ENCODE data around the gene CPA1.

Gene CPA1

DNA sequence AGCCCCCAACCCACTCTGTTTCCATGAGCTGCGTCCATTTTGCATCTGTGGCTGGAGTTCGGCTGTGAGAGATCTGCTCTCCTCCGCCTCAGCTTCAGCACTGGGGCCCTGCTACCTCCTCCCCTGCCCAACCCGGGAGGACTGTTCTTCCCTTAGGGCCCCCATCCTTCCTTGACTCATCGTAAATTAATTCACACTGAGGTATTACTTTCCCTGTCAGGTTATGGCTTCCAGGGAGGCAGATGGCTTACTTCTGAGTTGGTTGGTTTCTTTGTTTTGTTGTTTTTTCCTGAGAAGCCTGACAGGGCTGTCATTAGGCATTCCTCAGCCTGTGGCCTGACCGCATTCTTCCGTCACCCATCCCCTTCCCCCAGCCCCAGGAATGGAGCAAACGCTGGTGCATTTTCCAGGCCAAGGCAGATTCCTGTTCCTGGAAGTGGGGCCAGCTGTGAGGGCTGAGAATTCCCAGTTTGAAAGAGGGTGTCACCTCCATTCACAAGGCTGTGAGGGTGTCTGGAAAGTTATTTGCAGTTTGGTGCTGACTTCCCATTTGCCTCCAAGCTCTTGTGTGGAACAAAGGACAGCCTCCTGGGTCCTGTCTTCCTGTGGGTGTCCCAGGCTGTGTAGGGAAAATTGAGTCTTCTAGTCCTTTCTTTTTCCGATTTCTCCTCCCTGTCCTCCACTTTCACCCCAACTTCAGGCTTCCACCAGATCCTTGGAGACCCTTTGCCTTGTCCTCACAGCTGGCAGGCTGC, 24.0 kb upstream of the CPA1 start:
- peak; percentile 96 for DNase-seq

DNA sequence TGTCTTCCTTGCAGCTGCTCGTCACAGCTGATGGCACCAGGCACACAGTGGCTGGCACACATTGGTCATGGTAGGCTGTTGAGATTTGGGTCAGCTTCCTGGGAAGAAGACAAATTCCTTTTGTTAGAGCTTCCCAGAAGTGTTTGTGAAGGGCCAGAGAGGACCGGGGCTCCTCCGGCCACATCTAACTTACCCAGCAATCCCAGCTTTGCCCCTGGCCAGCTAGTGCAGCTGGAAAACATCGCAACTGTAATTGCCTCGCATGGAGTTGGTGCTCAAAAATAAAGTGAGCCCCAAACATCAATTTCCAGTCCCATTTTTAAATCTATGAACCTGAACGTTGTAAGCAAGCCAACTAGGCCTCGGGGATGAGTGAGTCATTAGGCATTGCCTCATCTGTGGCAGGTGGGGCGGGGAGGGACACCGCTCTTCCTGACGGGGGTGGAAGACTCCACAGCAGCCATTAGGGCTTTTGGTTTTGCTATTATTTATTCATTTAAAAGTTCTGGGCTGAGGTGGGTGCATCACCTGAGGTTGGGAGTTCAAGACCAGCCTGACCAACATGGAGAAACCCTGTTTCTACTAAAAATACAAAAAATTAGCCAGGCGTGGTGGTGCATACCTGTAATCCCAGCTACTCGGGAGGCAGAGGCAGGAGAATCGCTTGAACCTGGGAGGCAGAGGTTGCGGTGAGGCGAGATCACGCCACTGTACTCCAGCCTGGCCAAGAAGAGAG, 23.2 kb upstream of the CPA1 start:
- peak; percentile 84 for DNase-seq

DNA sequence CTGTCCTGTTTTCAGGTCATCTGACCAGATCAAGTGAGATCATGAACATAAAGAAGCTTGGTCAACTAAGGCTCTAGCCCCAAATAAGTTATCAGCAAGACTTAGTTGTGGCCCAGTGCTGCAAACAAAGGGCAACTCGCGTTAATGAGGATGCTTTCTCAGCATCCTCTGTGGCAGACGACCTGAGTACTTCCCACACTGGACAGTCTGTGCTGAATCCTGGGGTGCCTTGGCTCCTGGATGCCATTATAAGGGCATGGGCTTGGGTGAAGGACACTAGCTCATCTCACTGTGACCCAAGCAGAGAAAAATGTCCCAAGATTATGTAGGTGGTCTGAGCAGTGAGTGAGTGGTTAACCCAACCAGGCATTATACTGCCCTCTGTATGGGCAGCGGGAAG, 21.8 kb upstream of the CPA1 start:
- no peak for DNase-seq

DNA sequence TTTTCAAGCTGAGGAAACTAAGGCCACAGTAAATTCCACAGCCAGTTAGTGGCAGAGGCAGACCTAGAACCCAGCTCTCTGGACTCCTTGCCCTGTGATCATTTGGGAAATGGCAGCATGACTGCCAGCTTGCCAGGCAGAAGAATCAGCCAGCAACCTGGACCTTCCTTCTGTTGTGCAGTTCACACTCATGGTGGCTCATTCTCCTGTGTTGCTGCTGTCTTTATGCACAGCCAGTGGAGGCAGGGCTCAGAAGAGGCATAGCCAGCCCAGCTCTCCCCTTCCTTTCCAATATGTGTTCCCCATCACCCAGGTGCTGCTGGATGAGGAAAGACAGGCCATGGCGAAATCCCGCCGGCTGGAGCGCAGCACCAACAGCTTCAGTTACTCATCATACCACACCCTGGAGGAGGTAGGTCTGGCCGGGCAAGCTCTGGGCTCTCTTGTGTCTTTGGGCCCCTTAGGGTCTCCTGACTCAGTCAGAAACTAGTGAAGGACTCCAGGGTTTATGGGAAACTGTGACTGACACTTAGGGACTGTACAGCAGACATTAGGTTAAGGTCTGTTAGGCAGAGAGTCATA, 20.9 kb upstream of the CPA1 start:
- DNase-seq = no peak

DNA sequence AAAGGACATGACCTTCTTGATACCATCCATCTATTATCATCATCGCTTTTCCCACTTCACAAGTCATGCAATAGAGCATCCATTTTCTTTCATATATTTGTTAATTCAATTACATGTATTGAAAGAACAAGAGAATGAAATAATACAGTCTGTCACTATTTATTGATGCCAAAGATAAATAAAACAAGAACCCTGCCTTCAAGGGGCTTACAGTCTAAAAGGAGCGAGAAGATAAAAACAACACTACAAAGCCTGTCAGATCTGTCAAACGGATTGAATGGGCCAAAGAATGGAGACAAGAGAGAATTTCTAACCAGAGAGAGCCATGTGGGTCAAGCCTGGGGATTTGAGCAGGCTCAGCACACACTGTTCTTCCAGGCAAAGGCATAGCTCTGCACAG, 19.8 kb upstream of the CPA1 start:
- no peak for DNase-seq

DNA sequence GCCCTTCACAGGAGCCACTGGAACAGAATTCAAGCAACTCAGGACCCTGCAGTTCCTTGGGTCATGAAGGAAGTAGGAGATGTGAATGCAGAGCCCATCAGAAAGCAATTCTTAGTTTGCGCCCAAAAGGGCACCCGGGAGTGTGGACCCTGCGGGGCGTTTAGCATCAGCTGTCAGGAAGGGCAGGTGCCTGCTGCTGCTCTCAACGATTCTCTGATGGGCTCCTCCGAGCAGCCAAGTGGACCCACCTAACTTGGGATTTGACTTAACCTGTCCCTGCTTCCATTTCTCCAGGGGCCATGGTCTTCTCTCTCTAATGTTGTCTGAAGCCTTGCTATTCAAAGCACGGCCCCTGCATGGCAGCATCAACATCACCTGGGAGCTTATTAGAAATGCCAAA, 18.6 kb upstream of the CPA1 start:
- no peak for DNase-seq

DNA sequence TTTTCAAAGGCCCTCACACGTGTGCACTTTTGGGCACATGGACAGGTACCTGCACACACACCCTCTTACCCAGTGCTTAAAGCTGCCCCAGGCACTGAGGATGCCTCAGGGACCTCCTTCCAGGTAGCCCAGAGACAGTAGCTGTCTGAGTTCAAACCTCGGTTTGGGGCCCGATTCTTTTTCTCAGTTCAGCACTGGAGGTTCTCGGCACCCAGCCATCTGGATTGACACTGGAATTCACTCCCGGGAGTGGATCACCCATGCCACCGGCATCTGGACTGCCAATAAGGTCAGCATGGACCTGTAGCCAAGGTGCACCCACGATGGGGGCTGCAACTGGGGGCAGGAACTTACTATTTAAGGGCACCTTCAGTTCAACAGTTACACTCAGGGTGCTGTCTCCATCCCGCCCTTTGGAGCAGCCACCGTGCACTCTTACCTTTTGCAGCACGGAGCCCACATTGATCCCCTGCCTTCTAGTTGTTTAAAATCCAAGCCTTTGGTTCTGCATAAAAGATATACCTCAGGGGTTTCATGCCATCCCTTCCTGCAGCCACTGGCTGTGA, 18.0 kb upstream of the CPA1 start:
- no peak for DNase-seq

DNA sequence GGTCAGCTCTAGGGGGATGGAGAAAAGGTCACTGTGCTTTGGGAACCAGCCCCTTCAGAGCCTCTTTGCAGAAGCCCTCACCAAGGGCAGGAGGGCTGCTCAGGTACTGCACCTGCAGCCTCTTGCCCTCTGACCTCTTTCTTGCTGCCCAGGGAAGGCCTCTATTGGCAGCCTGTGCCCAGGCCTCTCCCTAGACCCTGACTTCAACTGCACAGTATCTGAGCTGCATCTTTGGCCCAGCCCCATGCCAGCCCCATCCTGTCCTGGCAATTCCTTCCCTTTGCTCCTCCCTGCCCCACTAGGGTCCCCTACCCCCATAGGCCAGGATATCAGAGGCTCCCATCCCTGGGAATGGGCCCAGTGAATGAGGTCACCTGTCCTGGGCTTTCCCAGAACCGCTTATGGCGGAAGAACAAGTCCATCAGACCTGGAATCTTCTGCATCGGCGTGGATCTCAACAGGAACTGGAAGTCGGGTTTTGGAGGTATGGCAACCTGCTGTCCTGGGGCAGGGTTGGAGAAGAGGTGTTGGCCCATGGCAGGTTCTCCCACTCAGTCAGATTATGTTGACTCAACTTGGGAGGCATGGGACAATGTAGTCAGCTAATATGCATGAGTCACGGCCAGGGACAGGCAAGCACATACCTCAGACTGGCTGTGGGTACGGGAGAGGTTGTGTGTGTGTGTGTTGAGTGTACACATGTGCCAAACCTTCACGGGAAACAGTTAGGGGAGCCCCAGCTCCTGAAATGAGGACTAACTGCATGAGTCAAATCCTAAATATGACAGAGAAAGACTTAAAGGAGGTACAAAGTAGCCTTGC, 17.1 kb upstream of the CPA1 start:
- DNase-seq = peak; percentile 98

DNA sequence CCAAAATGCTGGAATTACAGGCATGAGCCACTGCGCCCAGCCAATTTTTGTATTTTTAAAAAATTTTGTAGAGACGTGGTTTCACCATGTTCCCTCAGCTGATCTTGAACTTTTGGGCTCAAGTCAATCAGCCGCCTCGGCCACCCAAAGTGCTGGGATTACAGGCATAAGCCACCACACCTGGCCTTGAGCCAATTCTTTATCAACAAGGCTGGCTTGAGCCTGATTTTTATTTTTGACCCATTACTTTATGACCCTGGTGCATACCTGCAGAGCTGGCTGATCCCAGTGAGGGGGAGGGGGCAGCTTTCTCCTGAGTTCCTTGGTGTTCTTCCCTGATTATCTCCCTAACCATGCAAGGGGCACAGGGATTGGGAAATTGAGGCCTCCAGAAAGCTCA, 15.8 kb upstream of the CPA1 start:
- no peak for DNase-seq

DNA sequence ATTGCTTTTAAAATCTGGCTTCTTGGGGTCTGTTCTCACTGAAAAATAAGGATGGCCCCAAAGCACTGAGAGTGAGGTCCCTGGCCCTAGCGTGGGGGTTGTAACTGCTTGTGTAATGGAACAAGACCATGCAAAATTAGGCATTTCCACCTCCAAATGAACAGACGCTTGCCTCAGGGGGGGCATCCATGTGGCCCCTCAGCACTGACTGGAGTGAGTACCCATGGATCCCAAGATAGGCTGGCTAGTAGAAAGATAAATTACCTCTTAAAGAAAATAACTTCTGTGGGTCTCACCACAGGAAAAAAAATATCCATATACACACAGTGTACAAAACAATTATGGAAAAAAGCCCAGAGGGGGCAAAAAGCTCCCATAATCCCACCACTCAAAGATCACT, 15.2 kb upstream of the CPA1 start:
- no peak for DNase-seq

DNA sequence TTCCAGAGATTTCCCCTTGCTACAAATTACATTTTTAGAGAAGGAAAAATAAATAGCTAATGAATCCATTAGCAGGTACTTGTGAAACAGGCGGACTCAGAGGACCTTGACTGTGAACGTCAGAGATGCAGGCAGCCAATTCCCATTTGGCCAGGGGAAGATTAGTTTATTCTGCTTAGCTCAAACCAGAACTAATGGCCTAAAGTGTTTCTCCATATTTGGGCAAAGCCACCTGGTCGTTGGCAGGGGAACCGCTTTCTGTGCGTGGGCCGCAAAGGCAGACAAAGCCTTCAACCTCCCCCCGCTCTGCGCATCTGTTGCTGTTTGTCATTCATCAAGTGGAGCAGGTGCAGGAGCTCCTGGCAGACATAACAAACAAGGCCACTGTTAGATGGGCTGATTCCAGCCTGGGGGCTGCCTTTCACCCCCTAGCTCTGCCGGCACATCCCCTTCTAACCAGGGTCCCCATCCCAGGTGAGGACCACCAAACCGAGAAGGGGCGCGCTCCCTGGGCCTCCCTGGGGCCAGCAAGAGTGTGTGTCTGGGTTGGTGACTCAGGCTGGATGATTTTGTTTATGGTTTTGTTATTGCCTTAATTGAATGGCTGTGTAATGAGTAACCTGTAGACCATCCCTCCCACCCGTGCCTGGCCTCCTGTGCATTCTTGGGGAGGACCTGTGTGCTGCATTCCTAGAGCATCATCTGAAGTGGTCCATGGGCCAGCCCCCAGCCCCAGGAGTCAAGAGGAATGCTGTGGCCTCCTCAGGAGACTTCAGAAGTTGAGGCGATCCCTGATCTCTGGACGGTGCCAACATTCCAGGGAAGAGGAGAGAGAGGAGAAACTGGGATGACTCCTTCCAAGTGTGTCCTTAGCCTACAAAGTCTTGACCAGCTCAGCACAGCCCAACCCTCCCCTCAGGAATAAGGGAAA, 14.5 kb upstream of the CPA1 start:
- peak; percentile 87 for DNase-seq

DNA sequence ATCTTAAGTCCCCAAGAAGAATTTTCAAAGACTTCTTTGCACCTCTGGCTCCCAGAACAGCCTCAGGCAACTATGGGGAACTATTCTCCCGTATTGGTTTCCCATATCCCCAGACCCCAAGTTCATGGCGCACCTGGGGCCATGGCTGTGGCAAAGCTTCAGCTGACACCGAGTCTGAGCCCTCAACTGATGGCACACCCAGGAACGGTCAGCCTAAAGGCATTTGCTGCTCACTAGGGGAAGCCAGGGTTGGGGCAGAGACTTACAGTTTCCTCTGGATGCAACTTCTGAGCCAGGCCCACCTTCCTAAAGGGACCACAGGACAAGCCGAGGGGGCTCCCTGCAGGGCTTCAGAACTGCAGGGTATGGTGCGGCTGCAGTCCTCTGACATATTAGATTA, 13.7 kb upstream of the CPA1 start:
- peak; percentile 40 for DNase-seq

DNA sequence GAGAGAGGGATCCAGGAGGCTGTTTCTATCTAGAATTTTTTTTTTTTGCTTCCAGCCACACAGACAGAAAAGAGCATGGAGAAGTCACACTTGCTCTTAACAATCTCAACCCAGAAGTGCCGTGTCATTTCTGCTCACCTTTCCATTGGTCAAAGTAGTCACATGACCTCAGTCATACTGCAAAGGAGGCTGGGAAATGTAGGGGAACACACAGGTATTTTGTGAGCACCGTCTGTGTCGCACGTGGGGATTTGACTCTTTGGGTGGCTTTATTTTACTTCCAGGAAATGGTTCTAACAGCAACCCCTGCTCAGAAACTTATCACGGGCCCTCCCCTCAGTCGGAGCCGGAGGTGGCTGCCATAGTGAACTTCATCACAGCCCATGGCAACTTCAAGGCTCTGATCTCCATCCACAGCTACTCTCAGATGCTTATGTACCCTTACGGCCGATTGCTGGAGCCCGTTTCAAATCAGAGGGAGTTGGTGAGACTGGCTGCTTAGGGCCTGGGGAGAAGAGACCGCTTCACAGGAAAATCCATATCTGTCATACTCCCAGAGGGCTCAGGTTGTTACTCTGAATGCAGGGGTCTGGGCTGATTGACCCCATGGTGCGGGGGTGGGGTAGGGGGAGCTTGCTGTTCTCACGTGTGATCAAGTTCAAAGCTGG, 13.1 kb upstream of the CPA1 start:
- DNase-seq = no peak

DNA sequence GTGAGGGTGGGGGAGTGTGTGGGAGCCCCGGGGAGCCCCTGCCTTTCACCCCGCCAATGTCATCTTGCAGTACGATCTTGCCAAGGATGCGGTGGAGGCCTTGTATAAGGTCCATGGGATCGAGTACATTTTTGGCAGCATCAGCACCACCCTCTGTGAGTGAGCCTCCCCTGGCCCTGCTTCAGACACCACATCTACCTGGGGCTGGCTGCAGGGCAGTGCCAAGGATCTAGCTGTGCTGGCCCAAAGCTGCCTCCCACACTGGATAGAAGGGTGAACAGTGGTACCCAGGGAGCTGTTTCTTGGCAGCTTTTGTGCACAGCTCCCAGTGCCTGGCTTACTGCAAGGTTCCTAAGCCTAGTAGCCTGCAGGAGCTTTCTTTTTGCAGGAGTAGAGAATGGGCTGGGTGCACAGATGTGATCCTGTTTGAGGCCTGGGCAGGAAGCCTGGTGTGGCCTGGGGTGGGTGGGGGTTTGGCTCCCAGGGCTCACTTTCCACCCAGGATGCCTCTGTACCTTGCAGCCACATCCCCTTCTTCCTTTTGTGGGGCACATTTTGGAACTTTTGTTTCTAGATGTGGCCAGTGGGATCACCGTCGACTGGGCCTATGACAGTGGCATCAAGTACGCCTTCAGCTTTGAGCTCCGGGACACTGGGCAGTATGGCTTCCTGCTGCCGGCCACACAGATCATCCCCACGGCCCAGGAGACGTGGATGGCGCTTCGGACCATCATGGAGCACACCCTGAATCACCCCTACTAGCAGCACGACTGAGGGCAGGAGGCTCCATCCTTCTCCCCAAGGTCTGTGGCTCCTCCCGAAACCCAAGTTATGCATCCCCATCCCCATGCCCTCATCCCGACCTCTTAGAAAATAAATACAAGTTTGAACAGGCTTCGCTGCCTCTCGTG, 12.2 kb upstream of the CPA1 start:
- no peak for DNase-seq

DNA sequence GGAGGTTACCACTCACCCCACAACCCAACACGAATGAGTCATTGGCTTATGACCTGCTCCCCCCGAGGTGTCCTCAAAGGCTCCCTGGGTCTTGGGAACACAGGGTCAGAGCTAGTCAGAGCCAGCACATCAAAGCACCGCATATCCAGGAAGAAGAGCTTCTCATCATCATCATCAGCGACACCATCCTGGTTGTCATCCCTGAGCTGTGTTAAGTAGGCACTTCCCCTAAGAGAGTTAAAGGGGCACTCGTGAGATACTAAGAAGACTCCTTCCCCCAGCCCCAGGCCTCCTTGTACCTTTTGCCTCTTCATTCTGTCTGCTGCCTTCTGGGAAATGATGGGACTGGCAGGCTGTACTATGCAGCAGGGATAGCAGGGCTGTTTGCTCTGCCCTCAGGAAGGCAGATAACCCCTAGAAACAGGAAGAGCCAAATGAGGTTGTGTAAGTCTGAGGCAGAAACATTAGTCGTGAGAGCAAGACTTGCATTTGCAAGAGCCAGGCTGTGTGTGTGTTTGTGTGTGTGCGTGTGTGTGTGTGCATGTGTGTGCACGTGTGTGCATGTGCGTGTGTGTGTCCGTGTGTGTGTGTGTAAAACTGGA, 11.1 kb upstream of the CPA1 start:
- DNase-seq = peak; percentile 92

DNA sequence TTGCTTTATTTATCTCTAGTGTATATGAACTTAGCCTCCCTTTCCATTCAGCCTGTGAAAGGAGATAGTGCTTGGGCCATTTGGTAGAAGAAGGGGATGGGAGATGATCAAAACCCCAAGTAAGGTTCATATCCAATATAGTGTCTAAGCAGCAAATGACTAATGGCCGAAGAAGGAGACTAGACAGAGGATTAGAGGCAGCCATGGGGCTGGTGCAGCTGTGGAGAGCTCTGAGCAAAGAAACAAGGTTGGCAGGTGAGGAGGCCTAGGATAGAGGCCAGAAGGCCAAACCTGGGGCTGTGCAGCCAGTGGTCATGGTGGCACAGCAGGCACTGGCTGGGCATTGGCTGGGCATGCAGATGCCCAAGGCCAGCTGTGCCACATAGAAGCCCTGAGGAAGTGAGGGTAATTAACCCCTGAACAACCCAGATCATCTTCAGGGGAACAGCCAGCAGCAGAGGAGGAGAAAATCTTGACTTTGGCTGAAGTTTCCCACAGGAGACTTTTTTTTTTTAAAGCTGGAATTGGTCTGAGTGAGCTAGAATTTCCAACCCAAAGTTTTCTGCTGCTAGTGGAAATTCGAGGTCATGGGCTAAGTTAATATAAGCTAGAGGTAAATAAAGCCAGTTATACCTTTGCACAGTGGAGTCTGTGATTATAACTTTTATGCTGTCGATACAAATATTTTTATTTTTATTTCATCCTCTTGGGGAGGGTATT, 10.3 kb upstream of the CPA1 start:
- no peak for DNase-seq

DNA sequence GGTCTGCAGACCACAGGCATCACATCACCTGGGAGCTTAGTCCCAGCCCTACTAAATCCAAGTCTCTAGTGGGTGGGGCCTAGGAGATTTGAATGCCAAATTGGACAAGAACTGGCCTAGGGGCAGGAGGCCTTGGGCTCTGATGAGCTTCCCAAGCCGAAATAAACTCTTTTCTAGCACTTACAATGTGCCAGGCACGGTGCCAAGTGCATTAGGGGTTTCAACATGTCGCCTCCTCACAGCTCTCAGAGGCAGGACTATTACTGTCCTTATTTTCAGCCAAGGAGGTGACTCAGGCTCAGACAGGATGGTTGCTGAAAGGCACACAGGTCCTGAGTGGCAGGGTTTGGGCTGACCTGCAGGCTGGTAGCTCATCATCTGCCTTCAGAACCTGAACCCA, 9.2 kb upstream of the CPA1 start:
- DNase-seq = peak; percentile 43

DNA sequence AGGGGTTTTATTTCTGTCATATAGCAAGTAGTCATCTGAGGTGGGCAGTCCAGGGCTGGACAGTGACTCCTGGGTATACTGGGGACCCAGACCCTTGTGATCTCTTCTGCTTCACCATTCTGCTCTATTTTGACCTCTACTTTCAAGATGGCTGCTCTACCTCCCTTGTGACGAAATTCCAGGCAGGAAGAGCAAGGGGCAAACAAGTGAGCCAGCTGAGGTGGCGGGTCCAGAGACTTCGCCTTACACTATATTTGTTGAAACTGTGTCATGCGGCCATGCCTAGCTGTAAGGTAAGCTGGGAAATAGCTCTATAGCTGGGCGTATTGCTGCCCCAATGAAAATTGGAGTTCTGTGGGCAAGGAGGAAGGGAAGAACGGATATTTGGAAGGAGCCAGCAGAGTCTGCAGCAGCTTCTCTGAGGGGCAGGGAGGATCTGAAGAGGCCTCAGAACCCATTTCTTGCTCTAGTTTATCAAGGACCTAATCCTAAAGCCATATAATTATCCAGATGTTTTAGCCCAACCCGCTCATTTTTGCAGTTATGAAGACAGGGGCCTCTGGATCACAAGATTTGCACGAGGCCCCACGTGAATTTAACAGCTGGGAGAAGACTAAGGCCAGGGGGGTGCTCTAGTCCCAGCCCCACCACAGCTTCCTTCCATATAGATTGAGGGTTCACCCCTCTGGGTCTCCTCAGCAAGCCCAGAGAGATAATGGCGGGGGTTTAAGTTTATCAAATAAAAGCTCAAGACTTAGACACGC, 7.7 kb upstream of the CPA1 start:
- no peak for DNase-seq
